B cell (primary cell): ENCODE results near the gene ATP11B. TPM values are rescaled to one million over a fixed set of nuclear protein-coding genes. Genes with fewer than 3 reads are reported as not detected.

Experiments used
- ATAC-seq: fragments of 200-7000 bp; cut with Tn5 transposase; one replicate; pipeline ENCODE4 v1.10.0; 2021; ENCODE audit warnings: low read depth, mild to moderate bottlenecking, moderate number of reproducible peaks, moderate library complexity
- CTCF ChIA-PET: fragments of 350-600 bp; sonication (Branson Sonifier 250); formaldehyde crosslinking; loops from one replicate; lab custom pipeline; 2021; ENCODE audit warnings: antibody characterized with exemption, inconsistent platforms; lab: Charles Lee
- POLR2A ChIA-PET: fragments of 350-600 bp; sonication (Branson Sonifier 250); formaldehyde crosslinking; loops from one replicate; lab custom pipeline; 2021; ENCODE audit warnings: antibody characterized with exemption; lab: Charles Lee
- DNase-seq: peaks from one replicate; pipeline ENCODE4 v3.0.0; 2013
- H2AFZ ChIP-seq: 2 replicates; pipeline ENCODE4 v1.6.1; 2012; ENCODE audit warnings: mild to moderate bottlenecking, low read depth, low read length; ENCODE audit not compliant: insufficient read depth, poor library complexity, severe bottlenecking
- H3K27ac ChIP-seq, 2 donors: 1 replicate in 1 of 2; 2 replicates in 1 of 2; pipeline ENCODE4 v1.5.1; 2012 to 2013; ENCODE audit warnings: low read length in 2 of 2, mild to moderate bottlenecking in 2 of 2, moderate library complexity in 1 of 2
- H3K27me3 ChIP-seq, 4 experiments: fragments of 200-600 bp in 1 of 4; sonication (generic) in 1 of 4; replicated peaks in 1 of 4; 1 replicate in 2 of 4; 2 replicates in 2 of 4; pipeline versions ENCODE4 v1.6.1 to v1.7.0; 2013 to 2016; ENCODE audit warnings: low read length in 3 of 4, mild to moderate bottlenecking in 2 of 4, mixed read lengths in 1 of 4, moderate library complexity in 1 of 4; ENCODE audit not compliant: insufficient read depth in 4 of 4, control insufficient read depth in 3 of 4; ENCODE audit errors: control extremely low read depth in 1 of 4
- H3K36me3 ChIP-seq, 2 experiments: replicated peaks in 1 of 2; 1 replicate in 1 of 2; 2 replicates in 1 of 2; pipeline versions ENCODE4 v1.6.1 to v1.7.1; 2013; ENCODE audit warnings: low read length in 1 of 2; ENCODE audit not compliant: insufficient read depth in 2 of 2, control insufficient read depth in 1 of 2; ENCODE audit errors: control extremely low read depth in 1 of 2, extremely low read depth in 1 of 2
- H3K4me1 ChIP-seq, 2 donors: fragments of 200-600 bp in 1 of 2; sonication (generic) in 1 of 2; 1 replicate in 1 of 2; 2 replicates in 1 of 2; pipeline versions ENCODE4 v1.5.1 to v1.6.1; 2013 to 2017; ENCODE audit warnings: low read length in 2 of 2; ENCODE audit not compliant: control insufficient read depth in 2 of 2, insufficient read depth in 2 of 2
- H3K4me2 ChIP-seq: replicated peaks from 2 replicates; pipeline ENCODE3; 2012; ENCODE audit warnings: mild to moderate bottlenecking, low read depth, low read length; ENCODE audit not compliant: poor library complexity, severe bottlenecking
- H3K4me3 ChIP-seq, 5 experiments: fragments of 200-600 bp in 1 of 5; sonication (generic) in 1 of 5; 1 replicate in 3 of 5; 2 replicates in 2 of 5; pipeline versions ENCODE4 v1.5.1 to v1.7.0; 2011 to 2016; ENCODE audit warnings: low read length in 4 of 5, mild to moderate bottlenecking in 4 of 5, low read depth in 2 of 5, control low read depth in 1 of 5, moderate library complexity in 1 of 5; ENCODE audit not compliant: insufficient read depth in 1 of 5; ENCODE audit errors: control extremely low read depth in 1 of 5, extremely low read depth in 1 of 5
- H3K79me2 ChIP-seq: fragments of 200-600 bp; sonication (generic); one replicate; pipeline ENCODE4 v1.6.0; 2016; ENCODE audit warnings: low read length; ENCODE audit not compliant: control insufficient read depth, insufficient read depth
- H3K9ac ChIP-seq: fragments of 200-600 bp; sonication (generic); 2 replicates; pipeline ENCODE4 v1.6.1; 2017; ENCODE audit warnings: mild to moderate bottlenecking, low read length, moderate library complexity
- H3K9me3 ChIP-seq, 3 donors: one replicate each; pipeline versions ENCODE4 v1.6.1 to v1.7.1; 2013; ENCODE audit warnings: low read length in 2 of 3; ENCODE audit not compliant: control insufficient read depth in 2 of 3, insufficient read depth in 1 of 3; ENCODE audit errors: control extremely low read depth in 1 of 3
- H4K20me1 ChIP-seq: 2 replicates; pipeline ENCODE4 v1.6.0; 2012; ENCODE audit warnings: mild to moderate bottlenecking, low read length; ENCODE audit not compliant: insufficient read depth, control insufficient read depth, poor library complexity, severe bottlenecking
- H3K27ac Mint-ChIP-seq: one replicate; pipeline ENCODE4 v1.8.0; 2021; ENCODE audit warnings: mixed read lengths
- H3K27me3 Mint-ChIP-seq: one replicate; pipeline ENCODE4 v1.8.0; 2021; ENCODE audit warnings: mixed read lengths
- H3K4me1 Mint-ChIP-seq: one replicate; pipeline ENCODE4 v1.8.0; 2021; ENCODE audit warnings: mixed read lengths
- H3K4me3 Mint-ChIP-seq: one replicate; pipeline ENCODE4 v1.8.0; 2021; ENCODE audit warnings: mixed read lengths
- H3K9me3 Mint-ChIP-seq: one replicate; pipeline ENCODE4 v1.8.0; 2022; ENCODE audit warnings: mixed read lengths; ENCODE audit not compliant: insufficient read depth
- CTCF ChIP-seq: fragments of 200-600 bp; IDR thresholded peaks from one replicate; pipeline ENCODE4 v1.8.0; 2022; ENCODE audit warnings: antibody characterized with exemption, mild to moderate bottlenecking
- EZH2 ChIP-seq: IDR thresholded peaks from 2 replicates; pipeline ENCODE4 v1.6.1; 2012; ENCODE audit warnings: borderline replicate concordance, low read depth, mild to moderate bottlenecking, moderate library complexity, low read length; ENCODE audit not compliant: insufficient read depth, poor library complexity, severe bottlenecking
- WGBS: methylation state at CpG from one replicate; pipeline ENCODE4 v1.1.5; 2013; ENCODE audit warnings: missing lambda C conversion rate; ENCODE audit not compliant: insufficient coverage; 5-methylcytosine and 5-hydroxymethylcytosine counted together
- intact Hi-C: fragments of 100-400 bp; cut with micrococcal nuclease; formaldehyde crosslinking; loops from one replicate; pipeline ENCODE4 v1.10.0; 2022
- polyA plus RNA-seq: library from polyadenylated mRNA; depleted of rRNA; stranded (reverse); fragments of >200 nt; gene quantifications from 2 replicates; pipeline ENCODE4 v1.2.3, GENCODE V29; 2012
- total RNA-seq, 2 donors: library from RNA; stranded (reverse); fragments of 120-200 nt in 1 of 2; gene quantifications; 1 replicate in 1 of 2; 2 replicates in 1 of 2; pipeline versions ENCODE4 v1.2.3 to v1.2.4, GENCODE V29; 2013 to 2022

Gene ATP11B
- total and polyA plus RNA-seq, 2 donors (not counting 1 experiment from before 2014, with no cell fraction given): 14.0 to 81.9 TPM

- intact Hi-C loops: no loop called here
- no peak overlapping the region for H3K4me3 ChIP-seq
- H3K9ac ChIP-seq: no peak overlapping the region
- H3K9me3 ChIP-seq: no peaks in the 10 kb centered on the region
- no peaks in the 10 kb centered on the region for H3K79me2 ChIP-seq
- H3K4me3 Mint-ChIP-seq: no peak overlapping the region
- DNase-seq (no peak), ATAC-seq (no peak)
- ChIA-PET CTCF (no interaction called here), POLR2A (no interaction called here)
- TF ChIP-seq CTCF (no peak), EZH2 (no peak)
- H3K9me3 Mint-ChIP-seq: no peaks in the 10 kb centered on the region
- H3K27me3 ChIP-seq: no peaks in the 10 kb centered on the region
- peaks cover 7 to 30% of the 10 kb centered on the region in 2 experiments for H3K36me3 ChIP-seq
- no CpG with 5 or more reads among the region's 3 CpGs for WGBS
- H3K27ac Mint-ChIP-seq: no peak overlapping the region
- no peaks in the 10 kb centered on the region for H4K20me1 ChIP-seq
- no peak overlapping the region for H3K27ac ChIP-seq
- no peak overlapping the region for H3K4me2 ChIP-seq
- H2AFZ ChIP-seq: no peak overlapping the region
- no peaks in the 10 kb centered on the region for H3K4me1 Mint-ChIP-seq
- H3K27me3 Mint-ChIP-seq: no peaks in the 10 kb centered on the region
- H3K4me1 ChIP-seq: no peaks in the 10 kb centered on the region
Measured at GRCh38 chr3:182904164-182904563, 110.9 kb downstream of the ATP11B start.

GRCh38 chr3:182905623-182906022 lies 112.3 kb downstream of the ATP11B start:
- Histone ChIP-seq H3K79me2 (no peaks in the 10 kb centered on the region), H3K4me3 (no peak overlapping the region), H2AFZ (no peak overlapping the region), H3K4me2 (no peak overlapping the region), H3K9ac (no peak overlapping the region), H3K4me1 (no peaks in the 10 kb centered on the region), H3K27me3 (no peaks in the 10 kb centered on the region), H3K36me3 (peaks cover 3 to 29% of the 10 kb centered on the region in 2 experiments), H3K9me3 (no peaks in the 10 kb centered on the region), H3K27ac (no peak overlapping the region), H4K20me1 (no peaks in the 10 kb centered on the region)
- no peaks in the 10 kb centered on the region for H3K9me3 Mint-ChIP-seq
- no peaks in the 10 kb centered on the region for H3K27me3 Mint-ChIP-seq
- ChIA-PET CTCF (interaction anchor here (1.1 to 1.2 kb wide), 2 partner anchors 12 to 890 kb away, joined by 3 read pairs; no protein-coding TSS in a partner anchor), POLR2A (no interaction called here)
- H3K27ac Mint-ChIP-seq: no peak overlapping the region
- H3K4me3 Mint-ChIP-seq: no peak overlapping the region
- WGBS: 100% methylated on average over 3 of the region's 4 CpGs
- no peak for TF ChIP-seq CTCF
- no peak for TF ChIP-seq EZH2
- ATAC-seq: no peak
- H3K4me1 Mint-ChIP-seq: no peaks in the 10 kb centered on the region
- intact Hi-C loops: no loop called here
- no peak for DNase-seq
